Panc1 (cell line): ENCODE data around the gene SPATA24. TPM values are rescaled to one million over a fixed set of nuclear protein-coding genes. Genes with fewer than 3 reads are reported as not detected.

Experiments used
- ATAC-seq: fragments of 200-7000 bp; cut with Tn5 transposase; 2 replicates; pipeline ENCODE4 v1.9.1; 2020; ENCODE audit warnings: mild to moderate bottlenecking, moderate library complexity
- BruUV-seq: library from RNA; stranded (reverse); fragments of 400-500 nt; replicated peaks from 2 replicates; lab custom pipeline; 2021; lab: Mats Ljungman, UMichigan
- CTCF ChIA-PET: fragments of 300-600 bp; sonication (Branson Sonifier 250); formaldehyde crosslinking; loops from one replicate; lab custom pipeline; 2022; ENCODE audit warnings: antibody characterized with exemption; lab: Charles Lee
- POLR2A ChIA-PET: fragments of 300-600 bp; sonication (Branson Sonifier 250); formaldehyde crosslinking; loops from one replicate; lab custom pipeline; 2022; ENCODE audit warnings: antibody characterized with exemption; lab: Charles Lee
- DNase-seq: peaks from one replicate; pipeline ENCODE4 v3.0.0-alpha.2; 2010; ENCODE audit warnings: low read depth, low spot score
- H3K27ac ChIP-seq: 2 replicates; pipeline ENCODE4 v1.5.1; 2011; ENCODE audit warnings: mild to moderate bottlenecking, low read length, inconsistent platforms
- H3K27me3 ChIP-seq: fragments of 200-500 bp; sonication (Bioruptor generic); 2 replicates; pipeline ENCODE4 v1.6.0; 2014; ENCODE audit warnings: low read length, inconsistent platforms; ENCODE audit not compliant: control insufficient read depth, insufficient read depth
- H3K36me3 ChIP-seq: fragments of 200-500 bp; sonication (Bioruptor generic); 2 replicates; pipeline ENCODE4 v1.5.1; 2014; ENCODE audit warnings: inconsistent platforms, mild to moderate bottlenecking, low read length, moderate library complexity; ENCODE audit not compliant: control insufficient read depth, insufficient read depth
- H3K4me1 ChIP-seq: 2 replicates; pipeline ENCODE4 v1.5.1; 2011; ENCODE audit warnings: inconsistent platforms, mild to moderate bottlenecking, low read length, moderate library complexity; ENCODE audit not compliant: control insufficient read depth, insufficient read depth
- H3K4me3 ChIP-seq, 2 experiments: 2 replicates each; pipeline ENCODE4 v1.5.1; 2011 to 2012; ENCODE audit warnings: low read depth in 2 of 2, low read length in 2 of 2, mild to moderate bottlenecking in 2 of 2, inconsistent platforms in 1 of 2, moderate library complexity in 1 of 2
- H3K9me3 ChIP-seq: fragments of 200-500 bp; sonication (Bioruptor generic); 2 replicates; pipeline ENCODE4 v1.5.1; 2014; ENCODE audit warnings: low read depth, mild to moderate bottlenecking, inconsistent platforms, low read length, moderate library complexity; ENCODE audit not compliant: control insufficient read depth, insufficient read depth
- POLR2AphosphoS5 ChIP-seq: IDR thresholded peaks from 2 replicates; pipeline ENCODE4 v1.6.1; 2012; ENCODE audit warnings: mild to moderate bottlenecking, low read depth, low read length, moderate library complexity
- SIN3A ChIP-seq: IDR thresholded peaks from 2 replicates; pipeline ENCODE4 v1.6.1; 2012; ENCODE audit warnings: low read depth, mild to moderate bottlenecking, low read length, moderate library complexity, borderline replicate concordance; ENCODE audit not compliant: insufficient read depth
- TCF7L2 ChIP-seq: IDR thresholded peaks from 2 replicates; pipeline ENCODE4 v1.6.1; 2011; ENCODE audit warnings: mild to moderate bottlenecking, low read depth, low read length, inconsistent platforms
- in situ Hi-C: cut with HindIII; loops from 2 replicates; pipeline ENCODE4 v1.10.0; 2016; ENCODE audit warnings: low sequenced_read_pairs, low pct_unique_long_range_greater_than_20kb
- intact Hi-C: fragments of 100-400 bp; cut with micrococcal nuclease; formaldehyde crosslinking; loops from one replicate; pipeline ENCODE4 v1.10.0; 2022; ENCODE audit not compliant: unreplicated experiment
- total RNA-seq: library from RNA; stranded (reverse); gene quantifications from one replicate; pipeline ENCODE4 v1.2.1, GENCODE V29; 2021; ENCODE audit not compliant: unreplicated experiment
- TF ChIP-seq, protein P1 (sequence below): fragments of 450-650 bp; IDR thresholded peaks from 2 replicates; pipeline ENCODE4 v1.5.1; 2017; ENCODE audit warnings: mild to moderate bottlenecking
- TF ChIP-seq, protein P2 (sequence below), 2 experiments: IDR thresholded peaks; 2 replicates each; pipeline ENCODE4 v1.6.1; 2011 to 2012; ENCODE audit warnings: low read depth in 2 of 2, control low read depth in 1 of 2, low read length in 1 of 2, mild to moderate bottlenecking in 1 of 2, moderate library complexity in 1 of 2; ENCODE audit not compliant: insufficient read depth in 1 of 2

SPATA24 gene
- total RNA-seq, 1 experiment from 2014 or later = 5.5 TPM

- no peaks in the 10 kb centered on the region for H3K36me3 ChIP-seq
- BruUV-seq = no TSS peak
- POLR2A ChIA-PET = no interaction called here
- CTCF ChIA-PET = no interaction called here
- TF ChIP-seq, protein P1, sequence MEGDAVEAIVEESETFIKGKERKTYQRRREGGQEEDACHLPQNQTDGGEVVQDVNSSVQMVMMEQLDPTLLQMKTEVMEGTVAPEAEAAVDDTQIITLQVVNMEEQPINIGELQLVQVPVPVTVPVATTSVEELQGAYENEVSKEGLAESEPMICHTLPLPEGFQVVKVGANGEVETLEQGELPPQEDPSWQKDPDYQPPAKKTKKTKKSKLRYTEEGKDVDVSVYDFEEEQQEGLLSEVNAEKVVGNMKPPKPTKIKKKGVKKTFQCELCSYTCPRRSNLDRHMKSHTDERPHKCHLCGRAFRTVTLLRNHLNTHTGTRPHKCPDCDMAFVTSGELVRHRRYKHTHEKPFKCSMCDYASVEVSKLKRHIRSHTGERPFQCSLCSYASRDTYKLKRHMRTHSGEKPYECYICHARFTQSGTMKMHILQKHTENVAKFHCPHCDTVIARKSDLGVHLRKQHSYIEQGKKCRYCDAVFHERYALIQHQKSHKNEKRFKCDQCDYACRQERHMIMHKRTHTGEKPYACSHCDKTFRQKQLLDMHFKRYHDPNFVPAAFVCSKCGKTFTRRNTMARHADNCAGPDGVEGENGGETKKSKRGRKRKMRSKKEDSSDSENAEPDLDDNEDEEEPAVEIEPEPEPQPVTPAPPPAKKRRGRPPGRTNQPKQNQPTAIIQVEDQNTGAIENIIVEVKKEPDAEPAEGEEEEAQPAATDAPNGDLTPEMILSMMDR = no peak
- TF ChIP-seq POLR2AphosphoS5 (no peak), TCF7L2 (no peak), SIN3A (no peak)
- TF ChIP-seq, protein P2, sequence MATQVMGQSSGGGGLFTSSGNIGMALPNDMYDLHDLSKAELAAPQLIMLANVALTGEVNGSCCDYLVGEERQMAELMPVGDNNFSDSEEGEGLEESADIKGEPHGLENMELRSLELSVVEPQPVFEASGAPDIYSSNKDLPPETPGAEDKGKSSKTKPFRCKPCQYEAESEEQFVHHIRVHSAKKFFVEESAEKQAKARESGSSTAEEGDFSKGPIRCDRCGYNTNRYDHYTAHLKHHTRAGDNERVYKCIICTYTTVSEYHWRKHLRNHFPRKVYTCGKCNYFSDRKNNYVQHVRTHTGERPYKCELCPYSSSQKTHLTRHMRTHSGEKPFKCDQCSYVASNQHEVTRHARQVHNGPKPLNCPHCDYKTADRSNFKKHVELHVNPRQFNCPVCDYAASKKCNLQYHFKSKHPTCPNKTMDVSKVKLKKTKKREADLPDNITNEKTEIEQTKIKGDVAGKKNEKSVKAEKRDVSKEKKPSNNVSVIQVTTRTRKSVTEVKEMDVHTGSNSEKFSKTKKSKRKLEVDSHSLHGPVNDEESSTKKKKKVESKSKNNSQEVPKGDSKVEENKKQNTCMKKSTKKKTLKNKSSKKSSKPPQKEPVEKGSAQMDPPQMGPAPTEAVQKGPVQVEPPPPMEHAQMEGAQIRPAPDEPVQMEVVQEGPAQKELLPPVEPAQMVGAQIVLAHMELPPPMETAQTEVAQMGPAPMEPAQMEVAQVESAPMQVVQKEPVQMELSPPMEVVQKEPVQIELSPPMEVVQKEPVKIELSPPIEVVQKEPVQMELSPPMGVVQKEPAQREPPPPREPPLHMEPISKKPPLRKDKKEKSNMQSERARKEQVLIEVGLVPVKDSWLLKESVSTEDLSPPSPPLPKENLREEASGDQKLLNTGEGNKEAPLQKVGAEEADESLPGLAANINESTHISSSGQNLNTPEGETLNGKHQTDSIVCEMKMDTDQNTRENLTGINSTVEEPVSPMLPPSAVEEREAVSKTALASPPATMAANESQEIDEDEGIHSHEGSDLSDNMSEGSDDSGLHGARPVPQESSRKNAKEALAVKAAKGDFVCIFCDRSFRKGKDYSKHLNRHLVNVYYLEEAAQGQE (IDR thresholded peaks at IDR 0.05; ENCODE audit: insufficient read depth in 1 of 2, low read depth in 2 of 2, low read length in 1 of 2) = no peak
- H3K27me3 ChIP-seq = no peaks in the 10 kb centered on the region
- H3K4me3 ChIP-seq = no peak overlapping the region
- intact Hi-C loops (no loop called here), in situ Hi-C loops (loop anchor here (25.0 kb wide), 1 partner anchor 105 kb away; no protein-coding TSS in a partner anchor)
- no peak overlapping the region for H3K27ac ChIP-seq
- no peak for ATAC-seq
- peaks cover 14% of the 10 kb centered on the region for H3K4me1 ChIP-seq
- H3K9me3 ChIP-seq = no peaks in the 10 kb centered on the region
- DNase-seq = no peak
Observed at GRCh38 chr5:139407517-139407916, 3.6 kb upstream of the SPATA24 start.

DNA sequence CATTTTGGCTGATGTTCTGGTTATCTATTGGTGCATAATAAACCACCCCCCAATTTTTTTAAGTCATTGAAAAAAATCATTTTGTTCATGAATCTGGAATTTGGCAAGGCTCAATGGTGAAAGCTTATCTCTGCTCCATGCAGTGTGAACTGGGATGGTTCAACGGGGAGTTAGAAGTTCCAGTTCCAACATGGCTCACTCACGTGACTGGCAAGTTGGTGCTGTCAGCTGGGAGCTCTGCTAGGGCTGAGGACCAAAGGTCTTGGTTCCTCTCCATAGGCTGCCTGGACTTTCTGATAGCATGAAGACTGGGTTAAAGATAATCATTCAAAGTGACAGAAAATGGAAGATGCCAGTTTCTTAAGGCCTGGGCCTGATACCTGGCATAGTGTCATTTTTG, 3.1 kb upstream of the SPATA24 start:
- BruUV-seq = no TSS peak
- ChIA-PET POLR2A (no interaction called here), CTCF (no interaction called here)
- Histone ChIP-seq H3K4me1 (peaks cover 14% of the 10 kb centered on the region), H3K9me3 (no peaks in the 10 kb centered on the region), H3K4me3 (no peak overlapping the region), H3K36me3 (no peaks in the 10 kb centered on the region), H3K27me3 (no peaks in the 10 kb centered on the region), H3K27ac (no peak overlapping the region)
- in situ Hi-C loops = loop anchor here (25.0 kb wide), 1 partner anchor 105 kb away; no protein-coding TSS in a partner anchor
- TF ChIP-seq, protein P2 (IDR thresholded peaks at IDR 0.05; ENCODE audit: insufficient read depth in 1 of 2, low read depth in 2 of 2, low read length in 1 of 2) = no peak
- TF ChIP-seq, protein P1 = no peak
- TF ChIP-seq POLR2AphosphoS5 (no peak), TCF7L2 (no peak), SIN3A (no peak)
- DNase-seq = no peak
- no peak for ATAC-seq
- intact Hi-C loops = no loop called here
